Stimulated activated CD4-positive, alpha-beta T cell treated with anti-CD3 and anti-CD28 coated beads, Interleukin-4, amount 100 ng/mL, for 24 hours (primary cell): ENCODE results near the gene CEP78.

Experiments
- DNase-seq: peaks from one replicate; pipeline ENCODE4 v3.0.0-alpha.2; 2020

CEP78 gene

GRCh38 chr9:78314550-78314949 lies 78.7 kb downstream of the CEP78 start:
- no peak for DNase-seq

GRCh38 chr9:78314953-78315870 lies 79.3 kb downstream of the CEP78 start:
- no peak for DNase-seq

GRCh38 chr9:78316166-78316892 lies 80.5 kb downstream of the CEP78 start:
- DNase-seq: no peak

- no peak for DNase-seq
These were observed 83.5 kb downstream of the CEP78 start for GRCh38 chr9:78319197-78320029.

GRCh38 chr9:78320030-78320693 lies 84.3 kb downstream of the CEP78 start:
- no peak for DNase-seq

- no peak for DNase-seq
These were observed 85.1 kb downstream of the CEP78 start for GRCh38 chr9:78320875-78321496.

GRCh38 chr9:78321505-78321904 lies 85.6 kb downstream of the CEP78 start:
- DNase-seq: no peak

- no peak for DNase-seq
These were observed 88.3 kb downstream of the CEP78 start for GRCh38 chr9:78324068-78324650.

GRCh38 chr9:78324682-78325081 lies 88.8 kb downstream of the CEP78 start:
- DNase-seq: no peak

GRCh38 chr9:78325343-78325742 lies 89.5 kb downstream of the CEP78 start:
- DNase-seq: no peak

GRCh38 chr9:78325846-78326360 lies 90.0 kb downstream of the CEP78 start:
- DNase-seq: no peak

GRCh38 chr9:78326564-78326963 lies 90.7 kb downstream of the CEP78 start:
- DNase-seq: no peak
